HepG2 (cell line): Measurements from ENCODE around the gene CRYGS. TPM values are rescaled to one million over a fixed set of nuclear protein-coding genes. Genes with fewer than 3 reads are reported as not detected.

Experiments
- ATAC-seq: fragments of 200-7000 bp; cut with Tn5 transposase; 3 replicates; pipeline ENCODE4 v1.9.1; 2020; ENCODE audit warnings: mild to moderate bottlenecking, moderate library complexity
- BruUV-seq: library from RNA; stranded (reverse); fragments of 400-500 nt; replicated peaks from 2 replicates; lab custom pipeline; 2021; lab: Mats Ljungman, UMichigan
- CTCF ChIA-PET: fragments of 300-600 bp; formaldehyde crosslinking; extraction: SDS; loops from one replicate; lab custom pipeline; 2021; ENCODE audit warnings: low total read pairs, inconsistent platforms, low intra/inter-chr PET ratio; lab: Yijun Ruan, JAX
- POLR2A ChIA-PET: fragments of 350-600 bp; sonication (Branson Sonifier 250); formaldehyde crosslinking; loops from one replicate; lab custom pipeline; 2020; ENCODE audit warnings: antibody characterized with exemption, inconsistent platforms; lab: Yijun Ruan, JAX
- DNase-seq: peaks from one replicate; pipeline ENCODE4 v3.0.0-alpha.2; 2015; ENCODE audit warnings: low spot score
- FAIRE-seq: peaks from 3 replicates; lab custom pipeline; 2011; peaks lifted over from hg19 to GRCh38; lab: Jason Lieb, UNC
- H2AFZ ChIP-seq: one replicate; pipeline ENCODE4 v1.6.1; 2011; ENCODE audit warnings: low read length, inconsistent platforms
- H3K27ac ChIP-seq: fragments of 300-600 bp; 3 replicates; pipeline ENCODE4 v1.8.0; 2011; ENCODE audit warnings: mixed run types, mild to moderate bottlenecking, mixed read lengths, low read length, inconsistent platforms; ENCODE audit not compliant: insufficient read depth; ENCODE audit errors: extremely low read length
- H3K27me3 ChIP-seq, 2 experiments: fragments of 200-600 bp in 1 of 2; 2 replicates in 1 of 2; 3 replicates in 1 of 2; pipeline versions ENCODE4 v1.6.0 to v1.8.0; 2011; ENCODE audit warnings: low read length in 2 of 2, mild to moderate bottlenecking in 2 of 2, moderate library complexity in 2 of 2, inconsistent platforms in 1 of 2; ENCODE audit not compliant: insufficient read depth in 2 of 2, control insufficient read depth in 1 of 2
- H3K36me3 ChIP-seq, 2 experiments: fragments of 200-600 bp in 1 of 2; replicated peaks in 1 of 2; 2 replicates in 1 of 2; 3 replicates in 1 of 2; pipeline versions ENCODE4 v1.5.1 to v1.8.0; 2011; ENCODE audit warnings: low read length in 2 of 2, inconsistent platforms in 1 of 2; ENCODE audit not compliant: insufficient read depth in 2 of 2, control insufficient read depth in 1 of 2
- H3K4me1 ChIP-seq: 2 replicates; pipeline ENCODE4 v1.5.1; 2012; ENCODE audit warnings: low read length, inconsistent platforms; ENCODE audit not compliant: insufficient read depth
- H3K4me2 ChIP-seq: 2 replicates; pipeline ENCODE4 v1.6.0; 2011; ENCODE audit warnings: low read depth, low read length, inconsistent platforms
- H3K4me3 ChIP-seq, 3 experiments: fragments of 200-600 bp in 1 of 3; sonication (generic), shearing (Covaris generic) in 1 of 3; replicated peaks in 1 of 3; 2 replicates each; pipeline ENCODE4 v1.5.1; 2011 to 2016; ENCODE audit warnings: low read length in 3 of 3, inconsistent platforms in 2 of 3, low read depth in 2 of 3, mild to moderate bottlenecking in 2 of 3, control low read depth in 1 of 3, mixed read lengths in 1 of 3; ENCODE audit not compliant: insufficient read depth in 1 of 3
- H3K79me2 ChIP-seq: one replicate; pipeline ENCODE4 v1.6.1; 2011; ENCODE audit warnings: low read length, inconsistent platforms; ENCODE audit not compliant: insufficient read depth
- H3K9ac ChIP-seq: 2 replicates; pipeline ENCODE4 v1.6.0; 2011; ENCODE audit warnings: mild to moderate bottlenecking, low read depth, low read length, inconsistent platforms; ENCODE audit not compliant: insufficient read depth
- H3K9me3 ChIP-seq: 2 replicates; pipeline ENCODE4 v1.5.1; 2012; ENCODE audit warnings: mild to moderate bottlenecking, low read length
- H4K20me1 ChIP-seq: 2 replicates; pipeline ENCODE4 v1.6.0; 2011; ENCODE audit warnings: inconsistent platforms, mild to moderate bottlenecking, low read length, moderate library complexity; ENCODE audit not compliant: insufficient read depth
- AKAP8 ChIP-seq: sonication (generic); formaldehyde crosslinking; IDR thresholded peaks from 2 replicates; pipeline ENCODE4 v1.5.1; 2020; ENCODE audit warnings: mild to moderate bottlenecking, missing genetic modification reagents
- CBFB ChIP-seq: sonication (generic); formaldehyde crosslinking; IDR thresholded peaks from 2 replicates; pipeline ENCODE4 v1.4.0; 2020; ENCODE audit warnings: missing genetic modification reagents
- IRF9 ChIP-seq: sonication (generic); formaldehyde crosslinking; IDR thresholded peaks from 2 replicates; pipeline ENCODE4 v1.8.0; 2022; ENCODE audit warnings: missing genetic modification reagents, mild to moderate bottlenecking, borderline replicate concordance
- MIXL1 ChIP-seq: IDR thresholded peaks from 2 replicates; pipeline ENCODE4 v1.6.1; 2016
- RNF2 ChIP-seq: fragments of 450-650 bp; conservative IDR thresholded peaks from 2 replicates; pipeline ENCODE4 v1.6.1; 2016; ENCODE audit warnings: low read depth
- SIN3A ChIP-seq: IDR thresholded peaks from 2 replicates; pipeline ENCODE4 v1.6.1; 2011; ENCODE audit warnings: low read depth, mild to moderate bottlenecking, control low read depth, low read length, borderline replicate concordance
- THRA ChIP-seq: sonication (generic); formaldehyde crosslinking; IDR thresholded peaks from 2 replicates; pipeline ENCODE4 v1.4.0; 2020; ENCODE audit warnings: missing genetic modification reagents, borderline replicate concordance
- TRIM24 ChIP-seq: sonication (generic); formaldehyde crosslinking; IDR thresholded peaks from 2 replicates; pipeline ENCODE4 v1.8.0; 2022; ENCODE audit warnings: mild to moderate bottlenecking, missing genetic modification reagents
- XRCC5 ChIP-seq: fragments of 200-400 bp; formaldehyde crosslinking; optimal IDR thresholded peaks from 2 replicates; pipeline ENCODE3; 2017; ENCODE audit warnings: mild to moderate bottlenecking, low read length
- ZNF20 ChIP-seq: sonication (generic); formaldehyde crosslinking; IDR thresholded peaks from 2 replicates; pipeline ENCODE4 v1.4.0; 2020; ENCODE audit warnings: mild to moderate bottlenecking, moderate library complexity, missing genetic modification reagents
- WGBS: methylation state at CpG from one replicate; pipeline ENCODE4 v1.1.6; 2017; ENCODE audit warnings: low lambda C conversion rate; 5-methylcytosine and 5-hydroxymethylcytosine counted together
- in situ Hi-C: cut with HindIII; loops from 2 replicates; pipeline ENCODE4 v1.10.0; 2017; ENCODE audit warnings: low pct_unique_long_range_greater_than_20kb; ENCODE audit not compliant: extremely low pct_ligation_motif_present
- intact Hi-C: fragments of 100-400 bp; cut with micrococcal nuclease; formaldehyde crosslinking; loops from one replicate; pipeline ENCODE4 v1.10.0; 2022; ENCODE audit not compliant: unreplicated experiment
- polyA plus RNA-seq, 8 experiments: library from polyadenylated mRNA; depleted of rRNA in 3 of 8; stranded (reverse) in 7 of 8; unstranded in 1 of 8; fragments of >200 nt; fragmentation: Illumina TruSeq in 4 of 8; extraction: Trizol in 4 of 8; gene quantifications; 2 replicates each; pipeline versions ENCODE4 v1.2.1 to v1.2.3, GENCODE V29; 2011 to 2016; ENCODE audit warnings: low read depth in 4 of 8, missing spikeins in 1 of 8, mixed read lengths in 1 of 8; ENCODE audit not compliant: insufficient read depth in 1 of 8
- total RNA-seq, 5 experiments: library from RNA; depleted of rRNA; stranded (reverse); fragments of >200 nt; fragmentation: Illumina TruSeq; extraction: Trizol; gene quantifications; 2 replicates each; pipeline ENCODE4 v1.2.3, GENCODE V29; 2016; ENCODE audit warnings: low read depth in 1 of 5
- TF ChIP-seq, protein P1 (sequence below): IDR thresholded peaks from 2 replicates; pipeline ENCODE4 v1.4.0; 2020; ENCODE audit warnings: mild to moderate bottlenecking, missing genetic modification reagents

Gene CRYGS
- total and polyA plus RNA-seq, 2 of the 13 experiments (the other 11 are each of a cell fraction or from before 2014, with no cell fraction given): 2.1 to 6.7 TPM

DNA sequence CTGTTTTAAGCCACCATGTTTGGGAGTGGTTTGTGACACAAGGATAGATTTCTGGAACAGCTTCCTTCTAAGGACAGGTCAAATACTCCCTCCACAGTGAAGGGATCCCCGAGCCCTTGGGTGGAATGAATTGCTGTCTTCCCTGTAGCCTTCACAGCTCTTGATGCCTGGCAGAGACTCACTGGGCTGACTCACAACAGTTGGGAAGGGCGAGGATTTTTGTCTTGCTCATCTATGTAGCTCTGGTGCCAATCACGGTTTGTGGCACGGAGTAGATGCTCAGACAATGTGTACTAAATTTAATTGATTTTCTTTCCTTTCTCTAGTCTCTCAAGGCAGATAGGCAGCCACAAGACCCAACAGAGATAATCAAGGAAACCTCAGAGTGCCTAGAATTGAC, 27.0 kb downstream of the CRYGS start:
- intact Hi-C loops: no loop called here
- no peaks in the 10 kb centered on the region for H3K79me2 ChIP-seq
- no peak overlapping the region for H3K27ac ChIP-seq
- ChIA-PET CTCF (no interaction called here), POLR2A (no interaction called here)
- no peak for FAIRE-seq
- H3K4me1 ChIP-seq: peaks cover 27% of the 10 kb centered on the region
- no peak overlapping the region for H3K4me3 ChIP-seq
- H3K9me3 ChIP-seq: no peaks in the 10 kb centered on the region
- H3K9ac ChIP-seq: no peak overlapping the region
- no peak overlapping the region for H3K4me2 ChIP-seq
- no peak for DNase-seq
- TF ChIP-seq ZNF20 (CRISPR knock-in tag) (no peak), RNF2 (no peak), IRF9 (CRISPR knock-in tag) (no peak), MIXL1 (CRISPR knock-in tag) (no peak), SIN3A (no peak), THRA (CRISPR knock-in tag) (no peak), TRIM24 (CRISPR knock-in tag) (no peak), XRCC5 (no peak), AKAP8 (CRISPR knock-in tag) (no peak), CBFB (CRISPR knock-in tag) (no peak)
- TF ChIP-seq, protein P1, sequence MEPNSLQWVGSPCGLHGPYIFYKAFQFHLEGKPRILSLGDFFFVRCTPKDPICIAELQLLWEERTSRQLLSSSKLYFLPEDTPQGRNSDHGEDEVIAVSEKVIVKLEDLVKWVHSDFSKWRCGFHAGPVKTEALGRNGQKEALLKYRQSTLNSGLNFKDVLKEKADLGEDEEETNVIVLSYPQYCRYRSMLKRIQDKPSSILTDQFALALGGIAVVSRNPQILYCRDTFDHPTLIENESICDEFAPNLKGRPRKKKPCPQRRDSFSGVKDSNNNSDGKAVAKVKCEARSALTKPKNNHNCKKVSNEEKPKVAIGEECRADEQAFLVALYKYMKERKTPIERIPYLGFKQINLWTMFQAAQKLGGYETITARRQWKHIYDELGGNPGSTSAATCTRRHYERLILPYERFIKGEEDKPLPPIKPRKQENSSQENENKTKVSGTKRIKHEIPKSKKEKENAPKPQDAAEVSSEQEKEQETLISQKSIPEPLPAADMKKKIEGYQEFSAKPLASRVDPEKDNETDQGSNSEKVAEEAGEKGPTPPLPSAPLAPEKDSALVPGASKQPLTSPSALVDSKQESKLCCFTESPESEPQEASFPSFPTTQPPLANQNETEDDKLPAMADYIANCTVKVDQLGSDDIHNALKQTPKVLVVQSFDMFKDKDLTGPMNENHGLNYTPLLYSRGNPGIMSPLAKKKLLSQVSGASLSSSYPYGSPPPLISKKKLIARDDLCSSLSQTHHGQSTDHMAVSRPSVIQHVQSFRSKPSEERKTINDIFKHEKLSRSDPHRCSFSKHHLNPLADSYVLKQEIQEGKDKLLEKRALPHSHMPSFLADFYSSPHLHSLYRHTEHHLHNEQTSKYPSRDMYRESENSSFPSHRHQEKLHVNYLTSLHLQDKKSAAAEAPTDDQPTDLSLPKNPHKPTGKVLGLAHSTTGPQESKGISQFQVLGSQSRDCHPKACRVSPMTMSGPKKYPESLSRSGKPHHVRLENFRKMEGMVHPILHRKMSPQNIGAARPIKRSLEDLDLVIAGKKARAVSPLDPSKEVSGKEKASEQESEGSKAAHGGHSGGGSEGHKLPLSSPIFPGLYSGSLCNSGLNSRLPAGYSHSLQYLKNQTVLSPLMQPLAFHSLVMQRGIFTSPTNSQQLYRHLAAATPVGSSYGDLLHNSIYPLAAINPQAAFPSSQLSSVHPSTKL (CRISPR knock-in tag): no peak
- TF ChIP-seq, all 625 proteins: peak for 0
- no peak for ATAC-seq
- Histone ChIP-seq H4K20me1 (no peaks in the 10 kb centered on the region), H2AFZ (no peak overlapping the region), H3K36me3 (no peaks in the 10 kb centered on the region), H3K27me3 (0 out of 5 replicates have a peak, but pooled peaks cover 1 to 3% of the 10 kb centered on the region in 2 experiments)
- 7% methylated on average over 4 of the region's 4 CpGs for WGBS
- no TSS peak for BruUV-seq
- in situ Hi-C loops: no loop called here
